Vagina (tissue), 2 donors: ENCODE measurements around the gene TAMALIN.

Experiments
- CTCF ChIP-seq, 3 experiments: fragments of 450-650 bp in 2 of 3; fragments of 200-600 bp in 1 of 3; sonication (generic) in 1 of 3; IDR thresholded peaks; one replicate each; pipeline ENCODE4 v1.5.1; 2017 to 2019; ENCODE audit warnings: antibody characterized with exemption in 3 of 3, mild to moderate bottlenecking in 2 of 3, moderate library complexity in 2 of 3
- POLR2A ChIP-seq, 2 donors: fragments of 450-650 bp; IDR thresholded peaks; one replicate each; pipeline ENCODE4 v1.6.1; 2017; ENCODE audit warnings: antibody characterized with exemption in 2 of 2, mild to moderate bottlenecking in 2 of 2, moderate library complexity in 2 of 2

- TF ChIP-seq POLR2A (IDR thresholded peaks at IDR 0.05) (no peak), CTCF (IDR thresholded peaks at IDR 0.05) (no peak)
Observed at GRCh38 chr12:52045794-52046199, 39.1 kb downstream of the TAMALIN start.
